PFSK-1 (cell line): ENCODE results near the gene AKR1C3.

Experiments used
- FOXP2 ChIP-seq: optimal IDR thresholded peaks from 2 replicates; pipeline ENCODE3; 2011; ENCODE audit warnings: borderline replicate concordance, control low read depth, inconsistent platforms; ENCODE audit not compliant: insufficient read depth; ENCODE audit errors: extremely low read length, extremely low read depth
- POLR2AphosphoS5 ChIP-seq: IDR thresholded peaks from 2 replicates; pipeline ENCODE4 v1.6.1; 2012; ENCODE audit warnings: low read depth, mild to moderate bottlenecking, control low read depth, low read length, moderate library complexity
- REST ChIP-seq, 2 experiments: IDR thresholded peaks; 2 replicates each; pipeline versions ENCODE4 v1.6.1 to v1.8.0; 2011 to 2012; ENCODE audit warnings: low read depth in 2 of 2, low read length in 2 of 2, control low read depth in 1 of 2, inconsistent platforms in 1 of 2, mild to moderate bottlenecking in 1 of 2, moderate library complexity in 1 of 2; ENCODE audit not compliant: insufficient read depth in 1 of 2
- SIN3A ChIP-seq: IDR thresholded peaks from 2 replicates; pipeline ENCODE4 v1.6.1; 2012; ENCODE audit warnings: mild to moderate bottlenecking, low read length, moderate library complexity, borderline replicate concordance; ENCODE audit not compliant: insufficient read depth
- TAF1 ChIP-seq: IDR thresholded peaks from 2 replicates; pipeline ENCODE4 v1.6.1; 2012; ENCODE audit warnings: low read length, control low read depth, borderline replicate concordance; ENCODE audit not compliant: insufficient read depth

The AKR1C3 gene

GRCh38 chr10:5147981-5148677, 53.9 kb downstream of the AKR1C3 start:
- TF ChIP-seq REST (IDR thresholded peaks at IDR 0.05; ENCODE audit: insufficient read depth in 1 of 2, low read depth in 2 of 2, low read length in 2 of 2) (no peak), FOXP2 (no peak), POLR2AphosphoS5 (no peak), TAF1 (no peak), SIN3A (no peak)

GRCh38 chr10:5148678-5149032, 54.4 kb downstream of the AKR1C3 start:
- TF ChIP-seq POLR2AphosphoS5 = no peak

- TF ChIP-seq POLR2AphosphoS5 = no peak
- no peak for TF ChIP-seq TAF1
- no peak for TF ChIP-seq SIN3A
- no peak for TF ChIP-seq FOXP2
- TF ChIP-seq REST (IDR thresholded peaks at IDR 0.05; ENCODE audit: insufficient read depth in 1 of 2, low read depth in 2 of 2, low read length in 2 of 2) = no peak
Measured at GRCh38 chr10:5151076-5151475, 56.9 kb downstream of the AKR1C3 start.

DNA sequence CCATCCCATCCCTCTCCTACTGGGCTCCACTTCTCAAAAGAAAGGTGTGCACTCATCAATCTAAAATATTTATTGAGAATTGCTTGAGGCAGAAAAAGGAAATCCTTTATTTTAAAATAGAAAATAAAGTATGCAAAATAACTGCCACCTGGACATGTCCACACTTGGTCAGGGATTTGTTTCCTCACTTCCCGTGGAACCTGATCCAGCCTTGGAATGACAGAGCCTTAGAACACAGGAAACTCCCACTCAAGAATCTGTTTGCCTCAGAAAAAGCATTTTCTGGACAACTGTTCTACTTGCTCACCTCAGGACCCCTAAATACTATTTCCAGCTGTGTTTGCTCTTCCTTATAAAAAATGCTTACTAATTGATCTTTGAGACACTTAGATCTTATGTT, 61.7 kb downstream of the AKR1C3 start:
- TF ChIP-seq SIN3A (no peak), TAF1 (no peak), REST (IDR thresholded peaks at IDR 0.05; ENCODE audit: insufficient read depth in 1 of 2, low read depth in 2 of 2, low read length in 2 of 2) (no peak), POLR2AphosphoS5 (no peak), FOXP2 (no peak)
